Panc1 (cell line): ENCODE data around the gene SGK1. TPM values are rescaled to one million over a fixed set of nuclear protein-coding genes. Genes with fewer than 3 reads are reported as not detected.

Experiments
- ATAC-seq: fragments of 200-7000 bp; cut with Tn5 transposase; 2 replicates; pipeline ENCODE4 v1.9.1; 2020; ENCODE audit warnings: mild to moderate bottlenecking, moderate library complexity
- BruUV-seq: library from RNA; stranded (reverse); fragments of 400-500 nt; replicated peaks from 2 replicates; lab custom pipeline; 2021; lab: Mats Ljungman, UMichigan
- CTCF ChIA-PET: fragments of 300-600 bp; sonication (Branson Sonifier 250); formaldehyde crosslinking; loops from one replicate; lab custom pipeline; 2022; ENCODE audit warnings: antibody characterized with exemption; lab: Charles Lee
- POLR2A ChIA-PET: fragments of 300-600 bp; sonication (Branson Sonifier 250); formaldehyde crosslinking; loops from one replicate; lab custom pipeline; 2022; ENCODE audit warnings: antibody characterized with exemption; lab: Charles Lee
- DNase-seq: peaks from one replicate; pipeline ENCODE4 v3.0.0-alpha.2; 2010; ENCODE audit warnings: low read depth, low spot score
- H3K27ac ChIP-seq: 2 replicates; pipeline ENCODE4 v1.5.1; 2011; ENCODE audit warnings: mild to moderate bottlenecking, low read length, inconsistent platforms
- H3K27me3 ChIP-seq: fragments of 200-500 bp; sonication (Bioruptor generic); 2 replicates; pipeline ENCODE4 v1.6.0; 2014; ENCODE audit warnings: low read length, inconsistent platforms; ENCODE audit not compliant: control insufficient read depth, insufficient read depth
- H3K36me3 ChIP-seq: fragments of 200-500 bp; sonication (Bioruptor generic); 2 replicates; pipeline ENCODE4 v1.5.1; 2014; ENCODE audit warnings: inconsistent platforms, mild to moderate bottlenecking, low read length, moderate library complexity; ENCODE audit not compliant: control insufficient read depth, insufficient read depth
- H3K4me1 ChIP-seq: 2 replicates; pipeline ENCODE4 v1.5.1; 2011; ENCODE audit warnings: inconsistent platforms, mild to moderate bottlenecking, low read length, moderate library complexity; ENCODE audit not compliant: control insufficient read depth, insufficient read depth
- H3K4me3 ChIP-seq, 2 experiments: 2 replicates each; pipeline ENCODE4 v1.5.1; 2011 to 2012; ENCODE audit warnings: low read depth in 2 of 2, low read length in 2 of 2, mild to moderate bottlenecking in 2 of 2, inconsistent platforms in 1 of 2, moderate library complexity in 1 of 2
- H3K9me3 ChIP-seq: fragments of 200-500 bp; sonication (Bioruptor generic); 2 replicates; pipeline ENCODE4 v1.5.1; 2014; ENCODE audit warnings: low read depth, mild to moderate bottlenecking, inconsistent platforms, low read length, moderate library complexity; ENCODE audit not compliant: control insufficient read depth, insufficient read depth
- POLR2AphosphoS5 ChIP-seq: IDR thresholded peaks from 2 replicates; pipeline ENCODE4 v1.6.1; 2012; ENCODE audit warnings: mild to moderate bottlenecking, low read depth, low read length, moderate library complexity
- REST ChIP-seq, 2 experiments: IDR thresholded peaks; 2 replicates each; pipeline ENCODE4 v1.6.1; 2011 to 2012; ENCODE audit warnings: low read depth in 2 of 2, control low read depth in 1 of 2, low read length in 1 of 2, mild to moderate bottlenecking in 1 of 2, moderate library complexity in 1 of 2; ENCODE audit not compliant: insufficient read depth in 1 of 2
- SIN3A ChIP-seq: IDR thresholded peaks from 2 replicates; pipeline ENCODE4 v1.6.1; 2012; ENCODE audit warnings: low read depth, mild to moderate bottlenecking, low read length, moderate library complexity, borderline replicate concordance; ENCODE audit not compliant: insufficient read depth
- TCF7L2 ChIP-seq: IDR thresholded peaks from 2 replicates; pipeline ENCODE4 v1.6.1; 2011; ENCODE audit warnings: mild to moderate bottlenecking, low read depth, low read length, inconsistent platforms
- in situ Hi-C: cut with HindIII; loops from 2 replicates; pipeline ENCODE4 v1.10.0; 2016; ENCODE audit warnings: low sequenced_read_pairs, low pct_unique_long_range_greater_than_20kb
- intact Hi-C: fragments of 100-400 bp; cut with micrococcal nuclease; formaldehyde crosslinking; loops from one replicate; pipeline ENCODE4 v1.10.0; 2022; ENCODE audit not compliant: unreplicated experiment
- total RNA-seq: library from RNA; stranded (reverse); gene quantifications from one replicate; pipeline ENCODE4 v1.2.1, GENCODE V29; 2021; ENCODE audit not compliant: unreplicated experiment
- TF ChIP-seq, protein P1 (sequence below): fragments of 450-650 bp; IDR thresholded peaks from 2 replicates; pipeline ENCODE4 v1.5.1; 2017; ENCODE audit warnings: mild to moderate bottlenecking

The SGK1 gene
- total RNA-seq, 1 experiment from 2014 or later, result 7.5 TPM

DNA sequence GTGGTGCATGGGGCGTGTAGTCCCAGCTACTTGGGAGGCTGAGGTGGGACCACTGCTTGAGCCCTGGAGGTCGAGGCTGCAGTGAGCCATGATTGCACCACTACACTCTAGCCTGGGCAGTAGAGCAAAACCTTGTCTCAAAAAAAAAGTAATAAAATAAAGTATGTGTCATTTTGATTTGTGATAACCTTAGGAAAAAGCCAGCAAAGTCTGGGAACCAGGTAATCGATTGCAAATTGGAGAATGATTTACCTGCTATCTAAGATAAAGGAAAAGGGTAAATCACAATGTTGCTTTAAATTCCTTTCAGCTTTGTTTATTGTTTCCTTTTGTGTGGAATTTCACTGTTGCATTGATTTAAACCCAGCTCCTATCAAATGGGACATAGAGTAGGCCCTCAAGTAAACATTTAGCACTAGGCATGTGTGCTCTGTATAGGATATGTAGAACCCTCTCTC is 59.0 kb downstream of the SGK1 start:
- Histone ChIP-seq H3K9me3 (no peaks in the 10 kb centered on the region), H3K27me3 (no peaks in the 10 kb centered on the region), H3K4me3 (no peak overlapping the region), H3K4me1 (no peaks in the 10 kb centered on the region), H3K27ac (no peak overlapping the region), H3K36me3 (no peaks in the 10 kb centered on the region)
- BruUV-seq, result no TSS peak
- ATAC-seq (no peak), DNase-seq (no peak)
- TF ChIP-seq TCF7L2 (no peak), SIN3A (no peak), REST (IDR thresholded peaks at IDR 0.05; ENCODE audit: insufficient read depth in 1 of 2, low read depth in 2 of 2, low read length in 1 of 2) (no peak), POLR2AphosphoS5 (no peak)
- TF ChIP-seq, protein P1, sequence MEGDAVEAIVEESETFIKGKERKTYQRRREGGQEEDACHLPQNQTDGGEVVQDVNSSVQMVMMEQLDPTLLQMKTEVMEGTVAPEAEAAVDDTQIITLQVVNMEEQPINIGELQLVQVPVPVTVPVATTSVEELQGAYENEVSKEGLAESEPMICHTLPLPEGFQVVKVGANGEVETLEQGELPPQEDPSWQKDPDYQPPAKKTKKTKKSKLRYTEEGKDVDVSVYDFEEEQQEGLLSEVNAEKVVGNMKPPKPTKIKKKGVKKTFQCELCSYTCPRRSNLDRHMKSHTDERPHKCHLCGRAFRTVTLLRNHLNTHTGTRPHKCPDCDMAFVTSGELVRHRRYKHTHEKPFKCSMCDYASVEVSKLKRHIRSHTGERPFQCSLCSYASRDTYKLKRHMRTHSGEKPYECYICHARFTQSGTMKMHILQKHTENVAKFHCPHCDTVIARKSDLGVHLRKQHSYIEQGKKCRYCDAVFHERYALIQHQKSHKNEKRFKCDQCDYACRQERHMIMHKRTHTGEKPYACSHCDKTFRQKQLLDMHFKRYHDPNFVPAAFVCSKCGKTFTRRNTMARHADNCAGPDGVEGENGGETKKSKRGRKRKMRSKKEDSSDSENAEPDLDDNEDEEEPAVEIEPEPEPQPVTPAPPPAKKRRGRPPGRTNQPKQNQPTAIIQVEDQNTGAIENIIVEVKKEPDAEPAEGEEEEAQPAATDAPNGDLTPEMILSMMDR, result no peak
- ChIA-PET POLR2A (no interaction called here), CTCF (no interaction called here)
- in situ Hi-C loops, result no loop called here
- intact Hi-C loops, result no loop called here

DNA sequence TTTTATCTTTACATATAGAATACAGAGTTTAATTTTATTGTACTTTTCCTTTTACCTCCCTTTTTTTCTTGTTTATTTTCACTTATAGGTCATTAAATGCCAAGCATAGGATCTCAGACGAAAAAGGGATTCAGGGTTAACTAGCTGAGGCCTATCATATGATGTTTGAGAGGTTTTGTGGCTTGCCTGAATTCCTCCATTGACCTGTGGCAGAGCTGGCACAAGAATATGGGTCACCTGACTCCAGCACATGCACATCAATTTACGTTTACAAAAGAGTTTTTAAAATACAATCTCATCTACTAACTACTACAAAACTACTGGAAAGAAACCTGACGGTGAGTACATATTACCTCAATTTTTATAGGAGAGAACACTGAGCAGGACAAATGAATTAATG is 60.4 kb downstream of the SGK1 start:
- no TSS peak for BruUV-seq
- Histone ChIP-seq H3K4me1 (no peaks in the 10 kb centered on the region), H3K4me3 (no peak overlapping the region), H3K27me3 (no peaks in the 10 kb centered on the region), H3K9me3 (no peaks in the 10 kb centered on the region), H3K36me3 (no peaks in the 10 kb centered on the region), H3K27ac (no peak overlapping the region)
- POLR2A ChIA-PET, result no interaction called here
- CTCF ChIA-PET, result no interaction called here
- TF ChIP-seq REST (IDR thresholded peaks at IDR 0.05; ENCODE audit: insufficient read depth in 1 of 2, low read depth in 2 of 2, low read length in 1 of 2), result no peak
- TF ChIP-seq, protein P1, result no peak
- no peak for TF ChIP-seq TCF7L2
- no peak for TF ChIP-seq SIN3A
- TF ChIP-seq POLR2AphosphoS5, result no peak
- DNase-seq, result no peak
- in situ Hi-C loops (no loop called here), intact Hi-C loops (no loop called here)
- ATAC-seq, result no peak
